ENCODE data around the gene AGT. TPM values are rescaled to one million over a fixed set of nuclear protein-coding genes. Genes with fewer than 3 reads are reported as not detected.
"Not testable (repeated sequence)": the region's sequence is repeated elsewhere in the genome, so short reads cannot be mapped to it uniquely, and the experiment has no call there.

AGT gene
- total and polyA plus RNA-seq, 8 donors = 1.1 to 23.4 (median 8.6) TPM

DNA sequence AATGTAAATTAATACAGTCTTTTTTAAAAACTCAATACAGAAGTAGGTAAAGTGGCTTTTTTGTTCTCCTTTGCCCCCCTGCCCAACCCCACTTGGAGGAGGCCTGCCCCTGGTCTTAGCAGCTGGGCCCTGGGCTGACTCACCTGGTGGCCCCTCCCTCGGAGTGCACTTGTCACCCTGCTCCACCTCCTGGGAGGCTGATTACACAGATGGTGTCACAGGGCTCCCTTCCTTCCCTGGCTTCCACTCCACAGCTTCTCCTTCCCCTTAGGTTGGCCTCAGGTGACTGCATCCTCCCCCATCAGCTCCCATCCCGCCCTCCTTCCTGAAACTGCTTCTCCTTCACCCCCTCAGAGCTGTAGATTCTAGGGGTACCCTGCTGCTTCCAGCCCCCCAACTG, 21.5 kb upstream of the AGT start:
- H3K27ac ChIP-seq = no peak overlapping the region
- WGBS, 2 donors = 50 to 67% methylated on average over 2 of the region's 2 CpGs
- no peak overlapping the region for H3K4me3 ChIP-seq
- ATAC-seq (peak; percentile 53 to 89 (median 66)), DNase-seq (no peak), FAIRE-seq (no peak)
- TF ChIP-seq, protein P1, sequence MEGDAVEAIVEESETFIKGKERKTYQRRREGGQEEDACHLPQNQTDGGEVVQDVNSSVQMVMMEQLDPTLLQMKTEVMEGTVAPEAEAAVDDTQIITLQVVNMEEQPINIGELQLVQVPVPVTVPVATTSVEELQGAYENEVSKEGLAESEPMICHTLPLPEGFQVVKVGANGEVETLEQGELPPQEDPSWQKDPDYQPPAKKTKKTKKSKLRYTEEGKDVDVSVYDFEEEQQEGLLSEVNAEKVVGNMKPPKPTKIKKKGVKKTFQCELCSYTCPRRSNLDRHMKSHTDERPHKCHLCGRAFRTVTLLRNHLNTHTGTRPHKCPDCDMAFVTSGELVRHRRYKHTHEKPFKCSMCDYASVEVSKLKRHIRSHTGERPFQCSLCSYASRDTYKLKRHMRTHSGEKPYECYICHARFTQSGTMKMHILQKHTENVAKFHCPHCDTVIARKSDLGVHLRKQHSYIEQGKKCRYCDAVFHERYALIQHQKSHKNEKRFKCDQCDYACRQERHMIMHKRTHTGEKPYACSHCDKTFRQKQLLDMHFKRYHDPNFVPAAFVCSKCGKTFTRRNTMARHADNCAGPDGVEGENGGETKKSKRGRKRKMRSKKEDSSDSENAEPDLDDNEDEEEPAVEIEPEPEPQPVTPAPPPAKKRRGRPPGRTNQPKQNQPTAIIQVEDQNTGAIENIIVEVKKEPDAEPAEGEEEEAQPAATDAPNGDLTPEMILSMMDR (IDR thresholded peaks at IDR 0.05) = no peak
- H3K27me3 ChIP-seq = no peaks in the 10 kb centered on the region
- no peaks in the 10 kb centered on the region for H3K36me3 ChIP-seq
- H3K9me3 ChIP-seq = no peaks in the 10 kb centered on the region
- intact Hi-C loops (cut with DNase I) = no loop called here
- peaks cover 4 to 11% (median 8%) of the 10 kb centered on the region in 3 donors for H3K4me1 ChIP-seq

DNA sequence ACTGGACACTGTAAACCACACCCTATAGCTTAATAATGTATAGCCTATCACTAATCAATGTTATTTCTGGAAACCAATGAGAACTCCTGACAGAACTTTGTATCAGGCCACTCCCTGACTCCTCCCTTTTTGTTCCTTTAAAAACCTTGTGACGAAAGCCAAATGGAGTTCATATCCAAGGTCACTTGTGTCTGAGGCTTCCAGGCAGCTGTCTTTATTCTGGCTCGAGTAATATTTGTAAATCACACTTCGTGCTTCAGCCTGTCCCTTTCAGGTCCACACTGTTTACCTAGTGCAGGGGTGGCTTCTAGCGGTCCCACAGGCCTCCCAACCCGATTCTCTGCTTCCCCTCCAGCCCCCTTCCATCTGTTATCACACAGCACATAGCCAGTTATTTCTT, 17.1 kb upstream of the AGT start:
- ATAC-seq (peak; percentile 68 to 91 (median 84)), DNase-seq (peak in 3 of 6 donors; percentile 56 to 63 (median 61)), FAIRE-seq (no peak)
- Histone ChIP-seq H3K27ac (no peak overlapping the region), H3K27me3 (no peaks in the 10 kb centered on the region), H3K9me3 (no peaks in the 10 kb centered on the region), H3K4me3 (no peak overlapping the region), H3K36me3 (no peaks in the 10 kb centered on the region), H3K4me1 (peaks cover 8 to 17% (median 11%) of the 10 kb centered on the region in 3 donors)
- intact Hi-C loops (cut with DNase I) = no loop called here
- TF ChIP-seq, protein P1 (IDR thresholded peaks at IDR 0.05) = no peak
- 2 to 4% methylated on average over 5 of the region's 5 CpGs for WGBS, 2 donors

DNA sequence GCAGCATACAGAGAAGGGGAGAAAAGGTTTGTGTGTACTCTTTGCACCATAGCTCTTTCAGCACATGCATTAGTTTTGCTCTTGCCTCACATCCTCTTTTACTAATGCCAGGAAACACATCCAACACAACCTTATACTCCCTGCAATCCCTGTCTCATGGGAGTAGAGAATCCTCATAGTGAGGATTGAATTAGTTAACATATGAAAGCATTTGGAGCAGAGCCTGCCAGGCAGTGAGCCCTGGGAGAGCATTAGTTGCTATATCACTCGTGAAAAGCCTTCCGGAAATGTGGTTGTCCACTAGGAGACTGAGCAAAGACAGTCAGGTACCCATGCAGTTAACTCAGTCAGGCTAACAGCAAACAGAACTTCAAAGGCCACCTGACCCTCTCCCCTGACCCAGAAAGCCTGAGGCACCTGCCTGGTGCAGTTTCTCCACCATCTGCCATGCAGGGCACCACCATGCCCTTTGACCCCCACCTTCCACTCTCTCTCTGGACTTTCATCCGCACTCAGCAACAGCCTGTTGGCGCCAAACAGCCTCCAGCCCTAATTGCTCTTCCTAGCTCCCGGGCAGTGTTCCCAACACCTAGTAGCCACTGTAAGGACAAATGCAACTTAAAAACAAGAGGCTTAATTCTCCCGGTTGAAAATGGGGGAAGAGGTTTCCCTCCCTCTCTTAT, 14.9 kb upstream of the AGT start:
- intact Hi-C loops (cut with DNase I) = no loop called here
- Histone ChIP-seq H3K9me3 (no peaks in the 10 kb centered on the region), H3K27ac (peak overlapping the region in 1 of 4 donors; percentile 31), H3K4me3 (no peak overlapping the region), H3K4me1 (peaks cover 8 to 20% (median 11%) of the 10 kb centered on the region in 3 donors), H3K27me3 (no peaks in the 10 kb centered on the region), H3K36me3 (no peaks in the 10 kb centered on the region)
- FAIRE-seq = no peak
- ATAC-seq = peak in 3 of 4 donors; percentile 53 to 67 (median 61)
- 25 to 30% methylated on average over 6 of the region's 6 CpGs for WGBS, 2 donors
- DNase-seq = peak in 3 of 6 donors; percentile 28 to 41 (median 36)
- TF ChIP-seq, protein P1 (IDR thresholded peaks at IDR 0.05) = no peak

DNA sequence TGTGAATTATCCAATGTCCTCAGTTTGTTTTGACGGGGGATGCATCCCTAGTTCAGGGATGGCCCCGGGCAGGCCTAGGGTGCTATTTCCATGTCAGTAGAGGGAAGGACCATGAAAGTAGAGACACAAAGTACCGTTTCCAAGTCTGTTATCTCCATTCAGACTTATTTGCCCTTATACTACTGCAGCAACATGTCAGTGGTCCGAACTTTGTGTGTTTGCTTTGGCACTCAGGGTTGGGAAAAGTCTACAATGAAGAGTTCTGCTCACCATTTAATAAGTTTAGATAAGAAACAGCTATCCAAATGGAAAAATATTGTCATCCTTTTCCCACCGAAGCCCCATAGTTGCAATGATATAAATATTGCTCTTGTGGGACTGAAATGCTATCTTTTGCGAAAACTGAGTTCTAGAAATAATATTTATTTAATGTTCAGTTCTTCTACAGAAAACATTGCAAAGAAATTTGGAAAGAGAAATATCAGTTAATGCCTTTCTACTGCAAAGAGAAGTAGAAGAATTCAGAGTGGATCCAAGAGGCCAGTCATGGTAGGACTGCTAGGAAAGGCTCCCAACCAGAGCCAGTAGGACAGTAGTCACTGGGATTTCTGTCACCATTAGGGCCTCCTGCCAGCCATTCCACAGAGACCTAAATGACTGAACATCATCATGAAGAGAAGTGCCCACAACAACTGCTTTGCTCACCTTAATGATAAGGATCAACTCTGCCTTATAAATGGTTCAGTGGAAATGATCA, 11.5 kb upstream of the AGT start:
- Histone ChIP-seq H3K27me3 (no peaks in the 10 kb centered on the region), H3K9me3 (no peaks in the 10 kb centered on the region), H3K4me3 (no peak overlapping the region), H3K27ac (no peak overlapping the region), H3K4me1 (peaks cover under 1 to 12% (median 4%) of the 10 kb centered on the region in 3 donors), H3K36me3 (no peaks in the 10 kb centered on the region)
- WGBS, 2 donors = 36 to 42% methylated on average over 6 of the region's 6 CpGs
- peak in 1 of 4 donors; percentile 68 for ATAC-seq
- TF ChIP-seq, protein P1 (IDR thresholded peaks at IDR 0.05) = no peak
- no peak for DNase-seq
- intact Hi-C loops (cut with DNase I) = no loop called here
- no peak for FAIRE-seq

DNA sequence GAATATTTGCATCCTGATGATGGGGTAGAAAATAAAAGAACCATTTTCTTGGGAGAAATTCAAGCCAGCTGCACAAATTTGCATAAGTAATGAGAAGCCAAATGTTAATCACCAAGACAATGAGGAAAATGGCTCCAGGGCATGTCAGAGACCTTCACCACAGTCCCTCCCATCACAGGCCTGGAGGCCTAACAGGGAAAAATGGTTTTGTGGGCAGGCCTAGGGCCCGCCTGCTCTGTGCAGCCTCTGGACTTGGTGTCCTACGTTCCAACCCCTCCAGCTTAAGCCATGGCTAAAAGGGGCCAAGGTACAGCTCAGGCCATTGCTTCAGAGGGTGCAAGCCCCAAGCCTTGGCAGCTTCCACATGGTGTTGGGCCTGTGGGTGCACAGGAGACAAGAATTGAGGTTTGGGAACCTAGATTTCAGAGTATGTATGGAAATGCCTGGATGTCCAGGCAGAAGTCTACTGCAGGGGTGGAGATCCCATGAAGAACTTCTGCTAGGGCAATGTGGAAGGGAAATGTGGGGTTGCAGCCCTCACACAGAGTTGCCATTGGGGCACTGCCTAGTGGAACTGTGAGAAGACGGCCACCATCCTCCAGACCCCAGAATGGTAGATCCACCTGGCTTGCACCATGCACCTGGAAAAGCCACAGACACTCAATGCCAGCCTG, 8.1 kb upstream of the AGT start:
- 95 to 98% methylated on average over 3 of the region's 3 CpGs for WGBS, 2 donors
- intact Hi-C loops (cut with DNase I); ATAC-seq; H3K27ac ChIP-seq; H3K4me1 ChIP-seq; DNase-seq; H3K27me3 ChIP-seq; FAIRE-seq; H3K4me3 ChIP-seq; H3K36me3 ChIP-seq; H3K9me3 ChIP-seq: not testable (repeated sequence)

Measured in pancreas (tissue), 10 donors.